Pancreas (tissue), 10 donors: Measurements from ENCODE around the gene DENND1A. TPM values are rescaled to one million over a fixed set of nuclear protein-coding genes. Genes with fewer than 3 reads are reported as not detected.
"Not testable (repeated sequence)": the region's sequence is repeated elsewhere in the genome, so short reads cannot be mapped to it uniquely, and the experiment has no call there.

ENCODE experiments used
- ATAC-seq, 4 donors: fragments of 200-7000 bp; cut with Tn5 transposase; one replicate each; pipeline versions ENCODE4 v1.8.0 to v1.9.1; 2020; ENCODE audit warnings: mild to moderate bottlenecking in 4 of 4, moderate library complexity in 4 of 4
- DNase-seq, 6 donors: peaks; one replicate each; pipeline ENCODE4 v3.0.0-alpha.2; 2020
- FAIRE-seq: peaks from 2 replicates; lab custom pipeline; 2012; peaks lifted over from hg19 to GRCh38; lab: Jason Lieb, UNC
- H3K27ac ChIP-seq, 4 donors: fragments of 200-600 bp; sonication (generic); 1 replicate in 3 of 4; 2 replicates in 1 of 4; pipeline versions ENCODE4 v1.5.0 to v1.8.0; 2020
- H3K27me3 ChIP-seq, 4 donors: fragments of 200-600 bp; one replicate each; pipeline ENCODE4 v1.8.0; 2021
- H3K36me3 ChIP-seq, 3 donors: fragments of 200-600 bp; sonication (generic) in 1 of 3; one replicate each; pipeline versions ENCODE4 v1.5.0 to v1.8.0; 2020 to 2021
- H3K4me1 ChIP-seq, 3 donors: fragments of 200-600 bp; one replicate each; pipeline ENCODE4 v1.8.0; 2021
- H3K4me3 ChIP-seq, 4 donors: fragments of 200-600 bp; sonication (generic) in 2 of 4; one replicate each; pipeline versions ENCODE4 v1.5.0 to v1.8.0; 2020 to 2021
- H3K9me3 ChIP-seq, 4 donors: fragments of 200-600 bp; one replicate each; pipeline ENCODE4 v1.8.0; 2021
- WGBS, 2 donors: extraction: QIAGEN DNeasy Blood & Tissue Kit; methylation state at CpG; one replicate each; pipeline ENCODE4 v1.1.7; 2013; 5-methylcytosine and 5-hydroxymethylcytosine counted together
- intact Hi-C, 3 donors: fragments of 100-400 bp; cut with DNase I; formaldehyde crosslinking; loops; one replicate each; pipeline versions ENCODE4 v1.11.1 to v1.14.2; 2022
- polyA plus RNA-seq, 2 donors: library from polyadenylated mRNA; stranded (reverse); fragments of 200-250 nt; gene quantifications; one replicate each; pipeline ENCODE4 v1.2.3, GENCODE V29; 2013
- total RNA-seq, 6 donors: library from RNA; stranded (reverse); fragmentation: NEBNext Ultra II Directional in 4 of 6; extraction: Animal tissue kit (Norgen Biotek cat#: 25700) in 4 of 6; gene quantifications; one replicate each; pipeline versions ENCODE4 v1.2.1 to v1.2.4, GENCODE V29; 2021 to 2023
- TF ChIP-seq, protein P1 (sequence below), 4 donors: fragments of 200-600 bp; sonication (generic) in 3 of 4; IDR thresholded peaks; one replicate each; pipeline versions ENCODE4 v1.5.0 to v1.8.0; 2021; ENCODE audit warnings: antibody characterized with exemption in 4 of 4
- donor health status: healthy with polysubstance abuse.
- donor health status: DM: no; HTN: no; CAD: no; lungs with moderate emphysema.
- donor health status: DM: no; HTN: no; CAD: no.
- donor health status: control.
- donor health status: control.
- donor health status: Bipolar disorder and iron deficiency.
- donor health status: DM: yes; HTN: yes; CAD: no.
- donor health status: DM: no; HTN: no; CAD: no.
- donor health status: DM: no; HTN: no; CAD: no.
- donor health status: DM: yes; HTN: yes; CAD: no.

DENND1A gene, protein sequence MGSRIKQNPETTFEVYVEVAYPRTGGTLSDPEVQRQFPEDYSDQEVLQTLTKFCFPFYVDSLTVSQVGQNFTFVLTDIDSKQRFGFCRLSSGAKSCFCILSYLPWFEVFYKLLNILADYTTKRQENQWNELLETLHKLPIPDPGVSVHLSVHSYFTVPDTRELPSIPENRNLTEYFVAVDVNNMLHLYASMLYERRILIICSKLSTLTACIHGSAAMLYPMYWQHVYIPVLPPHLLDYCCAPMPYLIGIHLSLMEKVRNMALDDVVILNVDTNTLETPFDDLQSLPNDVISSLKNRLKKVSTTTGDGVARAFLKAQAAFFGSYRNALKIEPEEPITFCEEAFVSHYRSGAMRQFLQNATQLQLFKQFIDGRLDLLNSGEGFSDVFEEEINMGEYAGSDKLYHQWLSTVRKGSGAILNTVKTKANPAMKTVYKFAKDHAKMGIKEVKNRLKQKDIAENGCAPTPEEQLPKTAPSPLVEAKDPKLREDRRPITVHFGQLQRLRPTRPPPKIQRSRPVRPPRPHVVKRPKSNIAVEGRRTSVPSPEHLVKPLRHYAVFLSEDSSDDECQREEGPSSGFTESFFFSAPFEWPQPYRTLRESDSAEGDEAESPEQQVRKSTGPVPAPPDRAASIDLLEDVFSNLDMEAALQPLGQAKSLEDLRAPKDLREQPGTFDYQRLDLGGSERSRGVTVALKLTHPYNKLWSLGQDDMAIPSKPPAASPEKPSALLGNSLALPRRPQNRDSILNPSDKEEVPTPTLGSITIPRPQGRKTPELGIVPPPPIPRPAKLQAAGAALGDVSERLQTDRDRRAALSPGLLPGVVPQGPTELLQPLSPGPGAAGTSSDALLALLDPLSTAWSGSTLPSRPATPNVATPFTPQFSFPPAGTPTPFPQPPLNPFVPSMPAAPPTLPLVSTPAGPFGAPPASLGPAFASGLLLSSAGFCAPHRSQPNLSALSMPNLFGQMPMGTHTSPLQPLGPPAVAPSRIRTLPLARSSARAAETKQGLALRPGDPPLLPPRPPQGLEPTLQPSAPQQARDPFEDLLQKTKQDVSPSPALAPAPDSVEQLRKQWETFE
- total RNA-seq, result 1 to 10 TPM; 4.5 to 8.3 (median 5.5) TPM
- 1 to 10 TPM; 5.2 to 7.0 TPM for polyA plus RNA-seq

DNA sequence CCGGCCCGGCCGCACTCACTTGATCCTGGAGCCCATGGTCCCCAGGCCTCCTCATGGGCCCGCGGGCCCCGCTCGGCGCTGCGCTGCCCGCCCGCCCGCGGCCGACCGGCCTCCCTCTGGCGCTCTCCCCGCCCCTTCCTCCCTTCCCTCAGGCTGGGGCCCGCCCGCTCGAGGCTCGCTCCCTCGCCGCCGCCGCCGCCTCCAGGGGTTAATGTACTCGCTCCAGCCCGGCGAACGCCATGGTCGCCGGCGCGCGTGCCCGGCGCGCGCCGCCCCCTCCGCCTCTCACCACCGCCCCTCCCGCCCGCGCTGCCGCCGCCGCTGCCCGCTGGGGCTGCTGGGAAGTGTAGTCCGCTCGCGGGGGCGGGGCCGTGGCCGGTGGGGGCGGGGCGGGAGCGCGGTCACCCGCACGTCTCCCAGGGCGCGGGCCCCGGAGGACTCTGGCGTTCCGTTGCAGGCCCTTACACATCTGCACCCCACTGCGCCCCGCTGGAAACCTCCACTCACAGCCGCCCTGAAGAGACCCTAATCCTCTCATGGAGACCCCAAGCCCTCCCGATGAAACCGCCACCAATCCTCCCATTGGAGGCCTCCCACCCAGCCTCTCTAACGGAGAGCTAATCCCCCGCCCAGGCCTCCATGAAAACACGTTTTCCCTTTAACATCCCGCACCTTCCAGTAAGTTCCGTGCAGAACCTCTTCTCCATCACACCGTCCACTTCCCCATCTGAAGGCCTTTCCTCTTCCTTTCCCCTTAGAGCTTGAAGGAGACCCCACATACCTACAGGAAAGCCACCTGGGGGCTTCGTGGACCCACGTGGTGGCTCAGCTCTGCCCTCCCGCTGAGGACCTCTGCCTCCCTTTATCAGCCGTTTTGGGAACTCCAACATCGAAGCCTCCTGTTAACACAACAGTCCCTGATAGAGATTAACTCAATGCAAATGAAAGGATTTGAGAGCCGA is at the start of gene DENND1A:
TSS of gene DENND1A (minus strand) at position 257 of the 962 bp plus-strand sequence. CDS start at position 36, 221 bp downstream.
- FAIRE-seq (no peak), ATAC-seq (peak; percentile 96 to 99 (median 98)), DNase-seq (peak; percentile 89 to 97 (median 92))
- intact Hi-C loops, result no loop called here
- Histone ChIP-seq H3K9me3 (no peaks in the 10 kb centered on the region), H3K27ac (no peak within 1 kb of the TSS), H3K4me1 (peaks cover 6 to 14% (median 10%) of the 10 kb centered on the region in 3 donors), H3K36me3 (no peaks in the 10 kb centered on the region), H3K4me3 (peak within 1 kb of the TSS; percentile 42 to 70 (median 58)), H3K27me3 (no peaks in the 10 kb centered on the region)
- 7 to 8% methylated on average over 58 to 83 of the region's 83 CpGs for WGBS, 2 donors
- TF ChIP-seq, protein P1, sequence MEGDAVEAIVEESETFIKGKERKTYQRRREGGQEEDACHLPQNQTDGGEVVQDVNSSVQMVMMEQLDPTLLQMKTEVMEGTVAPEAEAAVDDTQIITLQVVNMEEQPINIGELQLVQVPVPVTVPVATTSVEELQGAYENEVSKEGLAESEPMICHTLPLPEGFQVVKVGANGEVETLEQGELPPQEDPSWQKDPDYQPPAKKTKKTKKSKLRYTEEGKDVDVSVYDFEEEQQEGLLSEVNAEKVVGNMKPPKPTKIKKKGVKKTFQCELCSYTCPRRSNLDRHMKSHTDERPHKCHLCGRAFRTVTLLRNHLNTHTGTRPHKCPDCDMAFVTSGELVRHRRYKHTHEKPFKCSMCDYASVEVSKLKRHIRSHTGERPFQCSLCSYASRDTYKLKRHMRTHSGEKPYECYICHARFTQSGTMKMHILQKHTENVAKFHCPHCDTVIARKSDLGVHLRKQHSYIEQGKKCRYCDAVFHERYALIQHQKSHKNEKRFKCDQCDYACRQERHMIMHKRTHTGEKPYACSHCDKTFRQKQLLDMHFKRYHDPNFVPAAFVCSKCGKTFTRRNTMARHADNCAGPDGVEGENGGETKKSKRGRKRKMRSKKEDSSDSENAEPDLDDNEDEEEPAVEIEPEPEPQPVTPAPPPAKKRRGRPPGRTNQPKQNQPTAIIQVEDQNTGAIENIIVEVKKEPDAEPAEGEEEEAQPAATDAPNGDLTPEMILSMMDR (IDR thresholded peaks at IDR 0.05), result no peak

DNA sequence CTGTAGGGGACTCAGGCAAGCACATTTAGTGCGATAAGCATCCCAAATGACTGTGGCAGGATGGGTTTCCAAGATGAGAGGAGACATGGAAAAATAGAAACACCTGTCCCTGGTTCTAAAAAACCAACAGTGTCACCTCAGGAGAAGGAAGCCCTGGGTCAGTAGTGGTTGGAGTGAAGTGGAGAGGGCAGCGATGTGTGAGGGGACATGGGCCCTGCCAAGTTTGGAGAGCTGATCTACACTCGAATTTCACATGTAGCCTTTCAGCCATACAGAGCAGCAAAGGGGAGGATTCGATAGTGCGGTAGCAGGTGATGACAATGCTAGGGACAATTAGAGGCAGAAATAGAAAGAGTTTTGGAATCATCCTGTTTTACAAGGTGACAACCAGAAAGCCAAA is 49.1 kb upstream of the DENND1A start:
- FAIRE-seq (no peak), ATAC-seq (no peak), DNase-seq (no peak)
- Histone ChIP-seq H3K27ac (no peak overlapping the region), H3K27me3 (no peaks in the 10 kb centered on the region), H3K4me1 (no peaks in the 10 kb centered on the region), H3K9me3 (no peaks in the 10 kb centered on the region), H3K4me3 (no peak overlapping the region), H3K36me3 (no peaks in the 10 kb centered on the region)
- intact Hi-C loops, result no loop called here
- TF ChIP-seq, protein P1 (IDR thresholded peaks at IDR 0.05), result no peak
- WGBS, 2 donors, result 77 to 80% methylated on average over 4 of the region's 5 CpGs

DNA sequence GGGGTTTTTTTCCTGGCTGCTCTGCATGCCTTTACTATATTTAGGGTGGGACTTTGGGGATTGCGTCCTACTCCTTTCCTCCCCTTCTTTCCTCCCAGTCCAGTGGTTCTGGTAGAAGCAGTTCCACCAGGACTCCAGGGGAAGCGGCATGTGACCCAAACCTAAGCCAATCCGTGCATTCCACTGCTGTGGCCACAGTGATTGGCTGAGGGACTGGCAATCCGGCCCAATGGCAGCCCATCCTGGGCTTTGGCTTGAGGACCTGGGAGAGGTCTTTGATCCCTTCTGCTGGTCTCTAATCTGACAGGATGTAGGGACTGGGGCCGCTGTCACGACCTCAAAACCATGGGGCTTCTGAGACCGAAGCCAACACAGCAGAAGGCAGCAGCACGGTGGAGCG is 46.7 kb upstream of the DENND1A start:
- FAIRE-seq, H3K27ac ChIP-seq, intact Hi-C loops, H3K27me3 ChIP-seq, ATAC-seq, H3K4me3 ChIP-seq, H3K9me3 ChIP-seq, H3K36me3 ChIP-seq, DNase-seq, H3K4me1 ChIP-seq: not testable (repeated sequence)
- WGBS, 2 donors, result 83% methylated on average over 4 of the region's 9 CpGs; no CpG with 5 or more reads in 1 of the 2 donors

DNA sequence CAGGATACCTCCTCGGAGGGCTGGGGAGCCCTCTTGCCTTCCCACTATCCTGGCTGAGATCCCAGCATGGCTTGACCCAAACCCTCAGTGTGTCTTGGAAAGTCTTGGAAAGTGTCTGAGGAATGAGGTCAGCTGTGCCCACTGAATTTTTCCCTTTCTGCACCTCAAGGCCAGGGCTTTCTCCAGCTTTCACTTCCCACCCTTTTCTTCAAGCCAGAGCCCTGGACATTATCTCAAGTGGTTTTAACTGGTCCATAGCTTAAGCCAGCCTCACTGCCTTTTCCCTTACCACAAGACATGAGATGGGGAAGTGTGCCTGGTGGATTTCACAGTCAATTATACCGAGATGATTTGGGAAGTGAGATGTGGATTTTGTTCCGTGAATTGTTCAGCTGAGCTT is 45.9 kb upstream of the DENND1A start:
- Histone ChIP-seq H3K27me3 (no peaks in the 10 kb centered on the region), H3K4me1 (no peaks in the 10 kb centered on the region), H3K36me3 (no peaks in the 10 kb centered on the region), H3K9me3 (no peaks in the 10 kb centered on the region), H3K4me3 (no peak overlapping the region), H3K27ac (no peak overlapping the region)
- ATAC-seq (no peak), DNase-seq (no peak), FAIRE-seq (no peak)
- intact Hi-C loops, result loop anchor here in 1 of 3 donors (2.0 kb wide), 1 partner anchor 13 kb away; no protein-coding TSS in a partner anchor
- WGBS, 2 donors, result 58 to 62% methylated on average over 3 of the region's 3 CpGs
- TF ChIP-seq, protein P1 (IDR thresholded peaks at IDR 0.05), result no peak
